HCT116 (cell line): ENCODE data around the gene GPALPP1. TPM values are rescaled to one million over a fixed set of nuclear protein-coding genes. Genes with fewer than 3 reads are reported as not detected.

Experiments used
- ATAC-seq: fragments of 200-7000 bp; cut with Tn5 transposase; 2 replicates; pipeline ENCODE4 v1.9.1; 2020; ENCODE audit warnings: mild to moderate bottlenecking, moderate library complexity
- BruUV-seq: library from RNA; stranded (reverse); fragments of 400-500 nt; replicated peaks from 2 replicates; lab custom pipeline; 2021; lab: Mats Ljungman, UMichigan
- CTCF ChIA-PET: fragments of 300-600 bp; sonication (Branson Sonifier 250); formaldehyde crosslinking; loops from one replicate; lab custom pipeline; 2021; ENCODE audit warnings: antibody characterized with exemption; lab: Charles Lee
- POLR2A ChIA-PET: fragments of 300-600, 350-600 bp; sonication (Branson Sonifier 250); formaldehyde crosslinking; loops from one replicate; lab custom pipeline; 2021; ENCODE audit warnings: antibody characterized with exemption; lab: Charles Lee
- RAD21 ChIA-PET, 2 experiments: fragments of 300-600 bp; sonication (Branson Sonifier 250); formaldehyde crosslinking; loops; one replicate each; lab custom pipeline; 2023; ENCODE audit warnings: low total read pairs in 2 of 2; ENCODE audit not compliant: uncharacterized antibody in 2 of 2, unreplicated experiment in 2 of 2, low non-redundant PET in 1 of 2; lab: Charles Lee
- DNase-seq: peaks from one replicate; pipeline ENCODE4 v3.0.0-alpha.2; 2010; ENCODE audit warnings: low read depth, low spot score
- H2AFZ ChIP-seq: fragments of 200-600 bp; shearing (Covaris generic), sonication (generic); 2 replicates; pipeline ENCODE4 v1.6.1; 2017; ENCODE audit warnings: low read depth, mixed run types, mixed read lengths, antibody characterized with exemption, low read length; ENCODE audit not compliant: poor library complexity, severe bottlenecking
- H3K27ac ChIP-seq: 2 replicates; pipeline ENCODE4 v1.5.1; 2012; ENCODE audit warnings: low read depth, low read length
- H3K27me3 ChIP-seq: fragments of 200-600 bp; sonication (generic); 2 replicates; pipeline ENCODE4 v1.6.1; 2016; ENCODE audit warnings: mixed run types, low read length, mixed read lengths; ENCODE audit not compliant: insufficient read depth
- H3K36me3 ChIP-seq, 2 experiments: fragments of 200-500 bp in 1 of 2; fragments of 200-600 bp in 1 of 2; sonication (Bioruptor generic) in 1 of 2; sonication (generic) in 1 of 2; 2 replicates each; pipeline versions ENCODE4 v1.5.1 to v1.6.1; 2014 to 2016; ENCODE audit warnings: low read length in 2 of 2, inconsistent platforms in 1 of 2, mixed read lengths in 1 of 2, mixed run types in 1 of 2; ENCODE audit not compliant: insufficient read depth in 2 of 2, control insufficient read depth in 1 of 2
- H3K4me1 ChIP-seq, 2 experiments: fragments of 200-600 bp in 1 of 2; sonication (generic) in 1 of 2; 2 replicates each; pipeline versions ENCODE4 v1.5.1 to v1.6.1; 2012 to 2017; ENCODE audit warnings: low read length in 2 of 2, inconsistent platforms in 1 of 2, mild to moderate bottlenecking in 1 of 2, mixed read lengths in 1 of 2, mixed run types in 1 of 2, moderate library complexity in 1 of 2; ENCODE audit not compliant: insufficient read depth in 2 of 2, control insufficient read depth in 1 of 2
- H3K4me2 ChIP-seq: fragments of 200-600 bp; sonication (generic); 2 replicates; pipeline ENCODE4 v1.6.1; 2017; ENCODE audit warnings: mixed run types, low read length, mixed read lengths
- H3K4me3 ChIP-seq, 2 experiments: fragments of 200-600 bp in 1 of 2; sonication (generic) in 1 of 2; replicated peaks in 1 of 2; 2 replicates each; pipeline ENCODE4 v1.5.1; 2011 to 2016; ENCODE audit warnings: low read length in 2 of 2, control low read depth in 1 of 2, low read depth in 1 of 2, mild to moderate bottlenecking in 1 of 2, mixed read lengths in 1 of 2, mixed run types in 1 of 2
- H3K79me2 ChIP-seq: fragments of 200-600 bp; sonication (generic); 2 replicates; pipeline ENCODE4 v1.6.1; 2017; ENCODE audit warnings: mild to moderate bottlenecking, mixed run types, low read length, moderate library complexity, mixed read lengths; ENCODE audit not compliant: insufficient read depth
- H3K9ac ChIP-seq: fragments of 200-600 bp; sonication (generic); 2 replicates; pipeline ENCODE4 v1.6.1; 2016; ENCODE audit warnings: low read length, mixed read lengths
- H3K9me2 ChIP-seq: fragments of 200-600 bp; sonication (generic), shearing (Covaris generic); 2 replicates; pipeline ENCODE4 v1.6.1; 2017; ENCODE audit warnings: mixed run types, mild to moderate bottlenecking, moderate library complexity; ENCODE audit not compliant: insufficient read depth
- H3K9me3 ChIP-seq, 2 experiments: fragments of 200-500 bp in 1 of 2; fragments of 200-600 bp in 1 of 2; sonication (Bioruptor generic) in 1 of 2; sonication (generic) in 1 of 2; 2 replicates each; pipeline ENCODE4 v1.6.1; 2014 to 2017; ENCODE audit warnings: low read length in 2 of 2, mixed read lengths in 2 of 2, inconsistent platforms in 1 of 2, low read depth in 1 of 2, mild to moderate bottlenecking in 1 of 2, mixed run types in 1 of 2, moderate library complexity in 1 of 2; ENCODE audit not compliant: control insufficient read depth in 1 of 2, insufficient read depth in 1 of 2
- H4K20me1 ChIP-seq: fragments of 200-600 bp; sonication (generic), shearing (Covaris generic); 2 replicates; pipeline ENCODE4 v1.6.1; 2017; ENCODE audit warnings: mixed run types, mild to moderate bottlenecking, moderate library complexity; ENCODE audit not compliant: insufficient read depth
- POLR2A ChIP-seq: IDR thresholded peaks from 2 replicates; pipeline ENCODE4 v1.7.0; 2011; ENCODE audit warnings: borderline replicate concordance; ENCODE audit not compliant: insufficient read depth, insufficient read length; ENCODE audit errors: extremely low read depth
- intact Hi-C: fragments of 100-400 bp; cut with micrococcal nuclease; formaldehyde crosslinking; loops from 2 replicates; pipeline ENCODE4 v1.10.0; 2022
- total RNA-seq: library from RNA; stranded (reverse); gene quantifications from one replicate; pipeline ENCODE4 v1.2.1, GENCODE V29; 2021; ENCODE audit not compliant: unreplicated experiment

Gene GPALPP1
- total RNA-seq, 1 experiment from 2014 or later = 21.3 TPM

GRCh38 chr13:45078003-45078402 lies 88.7 kb downstream of the GPALPP1 start:
- no peaks in the 10 kb centered on the region for H3K9me2 ChIP-seq
- ChIA-PET POLR2A (no interaction called here), CTCF (no interaction called here), RAD21 (no interaction called here)
- no peaks in the 10 kb centered on the region for H3K9me3 ChIP-seq
- BruUV-seq = no TSS peak
- ATAC-seq = no peak
- H3K4me2 ChIP-seq = no peak overlapping the region
- DNase-seq = no peak
- no peaks in the 10 kb centered on the region for H3K79me2 ChIP-seq
- peaks cover 0 to 10% of the 10 kb centered on the region in 2 experiments; a peak in 2 of 4 replicates for H3K4me1 ChIP-seq
- no peak overlapping the region for H2AFZ ChIP-seq
- no peak overlapping the region for H3K9ac ChIP-seq
- H3K27ac ChIP-seq = no peak overlapping the region
- TF ChIP-seq POLR2A = no peak
- no peaks in the 10 kb centered on the region for H3K27me3 ChIP-seq
- intact Hi-C loops = no loop called here
- H3K4me3 ChIP-seq = no peak overlapping the region
- no peaks in the 10 kb centered on the region for H3K36me3 ChIP-seq
- H4K20me1 ChIP-seq = no peaks in the 10 kb centered on the region

Other genes with a start within 250 kb of the GPALPP1 start
- 12.2 TPM for gene NUFIP1, start 67 bp upstream of the GPALPP1 start, total RNA-seq
- gene GTF2F2, start 131.0 kb downstream of the GPALPP1 start, total RNA-seq = 40.1 TPM
- gene KCTD4, start 211.5 kb downstream of the GPALPP1 start, total RNA-seq = not detected